K562 (cell line): Measurements from ENCODE around the gene ERCC1. TPM values are rescaled to one million over a fixed set of nuclear protein-coding genes. Genes with fewer than 3 reads are reported as not detected.

Experiments used
- CHCHD3 ChIP-seq: fragments of 250-450 bp; sonication (Bioruptor Pico); IDR thresholded peaks from 2 replicates; pipeline ENCODE4 v2.1.2; 2022; ENCODE audit warnings: mild to moderate bottlenecking
- CREB1 ChIP-seq, 2 experiments: sonication (generic) in 1 of 2; formaldehyde crosslinking in 1 of 2; IDR thresholded peaks; 2 replicates each; pipeline versions ENCODE4 v1.6.1 to v1.8.0; 2012 to 2022; ENCODE audit warnings: inconsistent platforms in 1 of 2, mild to moderate bottlenecking in 1 of 2, missing genetic modification reagents in 1 of 2, moderate library complexity in 1 of 2
- FOXP4 ChIP-seq: sonication (generic); formaldehyde crosslinking; IDR thresholded peaks from 2 replicates; pipeline ENCODE4 v1.8.0; 2022; ENCODE audit warnings: mild to moderate bottlenecking, missing genetic modification reagents, borderline replicate concordance
- IRF1 ChIP-seq: sonication (generic); formaldehyde crosslinking; IDR thresholded peaks from 2 replicates; pipeline ENCODE4 v1.8.0; 2022; ENCODE audit warnings: missing genetic modification reagents, mild to moderate bottlenecking, borderline replicate concordance
- JUND ChIP-seq, 2 experiments: IDR thresholded peaks; 2 replicates in 1 of 2; 3 replicates in 1 of 2; pipeline ENCODE4 v1.6.1; 2011; ENCODE audit warnings: borderline replicate concordance in 2 of 2, low read depth in 2 of 2, low read length in 2 of 2, improper control_type of control experiment in 1 of 2, missing biosample characterization in 1 of 2, missing genetic modification characterization in 1 of 2, missing genetic modification reagents in 1 of 2
- NFRKB ChIP-seq: fragments of 450-650 bp; IDR thresholded peaks from 2 replicates; pipeline ENCODE4 v1.6.1; 2016; ENCODE audit warnings: low read depth
- NFYB ChIP-seq: IDR thresholded peaks from 2 replicates; pipeline ENCODE4 v1.6.1; 2011; ENCODE audit warnings: mild to moderate bottlenecking, moderate library complexity; ENCODE audit not compliant: insufficient read length; ENCODE audit errors: extremely low read depth
- ZMIZ1 ChIP-seq, 2 experiments: fragments of 150-350 bp in 1 of 2; IDR thresholded peaks; 2 replicates each; pipeline ENCODE4 v1.6.1; 2012 to 2016; ENCODE audit warnings: low read depth in 2 of 2, low read length in 2 of 2, mild to moderate bottlenecking in 1 of 2, moderate library complexity in 1 of 2
- polyA plus RNA-seq, 8 experiments: library from polyadenylated mRNA; depleted of rRNA in 4 of 8; stranded (reverse) in 5 of 8; unstranded in 3 of 8; fragments of >200 nt; fragmentation: Nextera tagmentation in 2 of 8; fragmentation: Illumina TruSeq in 1 of 8; extraction: Ambion mirVana in 2 of 8; extraction: Trizol in 1 of 8; gene quantifications; 2 replicates each; pipeline versions ENCODE4 v1.2.1 to v1.2.3, GENCODE V29; 2011 to 2014; ENCODE audit warnings: inconsistent platforms in 1 of 8, missing spikeins in 1 of 8
- total RNA-seq, 7 experiments: library from RNA; depleted of rRNA in 6 of 7; stranded (reverse); fragments of >200 nt in 6 of 7; fragmentation: Illumina TruSeq in 2 of 7; extraction: Trizol in 2 of 7; gene quantifications; 2 replicates each; pipeline versions ENCODE4 v1.2.1 to v1.2.3, GENCODE V29; 2011 to 2021; ENCODE audit warnings: low replicate concordance in 1 of 7
- TF ChIP-seq, protein P1 (sequence below): fragments of 250-450 bp; sonication (Bioruptor Pico); IDR thresholded peaks from 2 replicates; pipeline ENCODE4 v1.5.1; 2021; ENCODE audit warnings: mild to moderate bottlenecking
- TF ChIP-seq, protein P2 (sequence below): fragments of 250-450 bp; sonication (Bioruptor Pico); IDR thresholded peaks from 2 replicates; pipeline ENCODE4 v1.4.0; 2020

Gene ERCC1
- total and polyA plus RNA-seq, 9 of the 15 experiments (the other 6 are each of a cell fraction or from before 2014, with no cell fraction given): 9.3 to 92.6 (median 60.0) TPM

DNA sequence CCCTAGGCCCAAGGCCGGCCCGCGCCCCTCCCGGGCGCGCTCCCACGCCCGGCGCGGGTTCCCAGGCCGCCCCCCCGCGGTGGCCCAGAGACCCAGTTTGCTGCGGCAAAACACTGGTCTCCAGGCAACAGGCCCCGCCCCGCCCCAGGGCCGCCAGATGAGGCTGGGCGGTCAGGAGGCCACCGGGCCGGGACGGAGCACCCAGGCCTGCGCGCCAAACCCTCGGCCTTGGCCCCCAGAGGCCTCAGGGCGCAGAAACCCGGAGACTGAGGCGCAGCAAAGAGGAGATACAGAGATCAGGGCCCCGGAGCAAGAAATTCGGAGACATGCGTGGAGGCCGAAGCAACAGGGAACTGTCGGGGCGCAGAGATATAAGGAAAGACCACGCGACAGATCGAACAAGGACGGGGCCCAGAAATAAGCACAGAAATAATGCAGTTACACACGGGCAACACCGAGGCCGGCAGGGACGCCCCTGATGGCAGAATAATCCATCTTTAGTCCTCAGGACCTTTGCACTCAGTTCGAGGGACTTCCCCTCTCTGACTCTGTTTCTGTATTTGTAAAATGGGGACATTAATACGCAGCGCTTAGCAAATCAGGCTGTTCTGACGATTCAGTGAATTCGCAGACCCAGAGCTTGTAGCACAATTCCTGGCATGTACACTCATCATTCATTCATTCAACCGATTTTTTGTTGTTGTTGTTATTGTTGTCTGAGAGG, 20.8 kb upstream of the ERCC1 start (continued):
- TF ChIP-seq ZMIZ1 (IDR thresholded peaks at IDR 0.05; ENCODE audit: low read depth in 2 of 2, low read length in 2 of 2) (no peak), CREB1 (IDR thresholded peaks at IDR 0.05) (no peak), CREB1 (CRISPR knock-in tag; IDR thresholded peaks at IDR 0.05) (peak; percentile 52; the same call in 1 of the 2 replicates), CHCHD3 (CRISPR knock-in tag) (0 out of 2 replicates have a peak, but pooled peaks have one; percentile 26), FOXP4 (CRISPR knock-in tag) (no peak), NFRKB (0 out of 2 replicates have a peak, but pooled peaks have one; percentile 11), IRF1 (CRISPR knock-in tag) (no peak), NFYB (no peak), JUND (IDR thresholded peaks at IDR 0.05; ENCODE audit: borderline replicate concordance, low read depth, low read length) (peak; percentile 64), JUND (tag; IDR thresholded peaks at IDR 0.05; ENCODE audit: borderline replicate concordance, low read depth, low read length) (no peak; the same call in 2 of the 3 replicates)
- TF ChIP-seq, protein P1, sequence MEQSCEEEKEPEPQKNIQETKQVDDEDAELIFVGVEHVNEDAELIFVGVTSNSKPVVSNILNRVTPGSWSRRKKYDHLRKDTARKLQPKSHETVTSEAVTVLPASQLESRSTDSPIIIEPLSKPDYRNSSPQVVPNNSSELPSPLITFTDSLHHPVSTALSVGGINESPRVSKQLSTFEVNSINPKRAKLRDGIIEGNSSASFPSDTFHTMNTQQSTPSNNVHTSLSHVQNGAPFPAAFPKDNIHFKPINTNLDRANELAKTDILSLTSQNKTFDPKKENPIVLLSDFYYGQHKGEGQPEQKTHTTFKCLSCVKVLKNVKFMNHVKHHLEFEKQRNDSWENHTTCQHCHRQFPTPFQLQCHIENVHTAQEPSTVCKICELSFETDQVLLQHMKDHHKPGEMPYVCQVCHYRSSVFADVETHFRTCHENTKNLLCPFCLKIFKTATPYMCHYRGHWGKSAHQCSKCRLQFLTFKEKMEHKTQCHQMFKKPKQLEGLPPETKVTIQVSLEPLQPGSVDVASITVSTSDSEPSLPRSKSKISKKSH (CRISPR knock-in tag): no peak
- TF ChIP-seq, protein P2, sequence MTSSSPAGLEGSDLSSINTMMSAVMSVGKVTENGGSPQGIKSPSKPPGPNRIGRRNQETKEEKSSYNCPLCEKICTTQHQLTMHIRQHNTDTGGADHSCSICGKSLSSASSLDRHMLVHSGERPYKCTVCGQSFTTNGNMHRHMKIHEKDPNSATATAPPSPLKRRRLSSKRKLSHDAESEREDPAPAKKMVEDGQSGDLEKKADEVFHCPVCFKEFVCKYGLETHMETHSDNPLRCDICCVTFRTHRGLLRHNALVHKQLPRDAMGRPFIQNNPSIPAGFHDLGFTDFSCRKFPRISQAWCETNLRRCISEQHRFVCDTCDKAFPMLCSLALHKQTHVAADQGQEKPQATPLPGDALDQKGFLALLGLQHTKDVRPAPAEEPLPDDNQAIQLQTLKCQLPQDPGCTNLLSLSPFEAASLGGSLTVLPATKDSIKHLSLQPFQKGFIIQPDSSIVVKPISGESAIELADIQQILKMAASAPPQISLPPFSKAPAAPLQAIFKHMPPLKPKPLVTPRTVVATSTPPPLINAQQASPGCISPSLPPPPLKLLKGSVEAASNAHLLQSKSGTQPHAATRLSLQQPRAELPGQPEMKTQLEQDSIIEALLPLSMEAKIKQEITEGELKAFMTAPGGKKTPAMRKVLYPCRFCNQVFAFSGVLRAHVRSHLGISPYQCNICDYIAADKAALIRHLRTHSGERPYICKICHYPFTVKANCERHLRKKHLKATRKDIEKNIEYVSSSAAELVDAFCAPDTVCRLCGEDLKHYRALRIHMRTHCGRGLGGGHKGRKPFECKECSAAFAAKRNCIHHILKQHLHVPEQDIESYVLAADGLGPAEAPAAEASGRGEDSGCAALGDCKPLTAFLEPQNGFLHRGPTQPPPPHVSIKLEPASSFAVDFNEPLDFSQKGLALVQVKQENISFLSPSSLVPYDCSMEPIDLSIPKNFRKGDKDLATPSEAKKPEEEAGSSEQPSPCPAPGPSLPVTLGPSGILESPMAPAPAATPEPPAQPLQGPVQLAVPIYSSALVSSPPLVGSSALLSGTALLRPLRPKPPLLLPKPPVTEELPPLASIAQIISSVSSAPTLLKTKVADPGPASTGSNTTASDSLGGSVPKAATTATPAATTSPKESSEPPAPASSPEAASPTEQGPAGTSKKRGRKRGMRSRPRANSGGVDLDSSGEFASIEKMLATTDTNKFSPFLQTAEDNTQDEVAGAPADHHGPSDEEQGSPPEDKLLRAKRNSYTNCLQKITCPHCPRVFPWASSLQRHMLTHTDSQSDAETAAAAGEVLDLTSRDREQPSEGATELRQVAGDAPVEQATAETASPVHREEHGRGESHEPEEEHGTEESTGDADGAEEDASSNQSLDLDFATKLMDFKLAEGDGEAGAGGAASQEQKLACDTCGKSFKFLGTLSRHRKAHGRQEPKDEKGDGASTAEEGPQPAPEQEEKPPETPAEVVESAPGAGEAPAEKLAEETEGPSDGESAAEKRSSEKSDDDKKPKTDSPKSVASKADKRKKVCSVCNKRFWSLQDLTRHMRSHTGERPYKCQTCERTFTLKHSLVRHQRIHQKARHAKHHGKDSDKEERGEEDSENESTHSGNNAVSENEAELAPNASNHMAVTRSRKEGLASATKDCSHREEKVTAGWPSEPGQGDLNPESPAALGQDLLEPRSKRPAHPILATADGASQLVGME (CRISPR knock-in tag): 0 out of 2 replicates have a peak, but pooled peaks have one; percentile 50
